Smooth muscle cell (in vitro differentiated cells): Measurements from ENCODE around the gene HBD. TPM values are rescaled to one million over a fixed set of nuclear protein-coding genes. Genes with fewer than 3 reads are reported as not detected.

Source experiments
- DNase-seq: peaks from one replicate; lab custom pipeline; 2025; ENCODE audit not compliant: unreplicated experiment; lab: John Stamatoyannopoulos, UW
- H2AFZ ChIP-seq: fragments of 200-600 bp; sonication (generic); 2 replicates; pipeline ENCODE4 v1.6.0; 2016; ENCODE audit warnings: antibody characterized with exemption, low read depth, mild to moderate bottlenecking
- H3F3A ChIP-seq: fragments of 200-600 bp; sonication (generic); 2 replicates; pipeline ENCODE4 v1.6.0; 2017; ENCODE audit warnings: antibody characterized with exemption, low read depth
- H3K27ac ChIP-seq: fragments of 200-600 bp; sonication (generic); 2 replicates; pipeline ENCODE4 v1.5.1; 2016; ENCODE audit warnings: low read depth, mild to moderate bottlenecking
- H3K27me3 ChIP-seq: fragments of 200-600 bp; sonication (generic); 2 replicates; pipeline ENCODE4 v1.6.1; 2016; ENCODE audit warnings: low read depth, mild to moderate bottlenecking
- H3K36me3 ChIP-seq: fragments of 200-600 bp; sonication (generic); 2 replicates; pipeline ENCODE4 v1.5.1; 2016; ENCODE audit warnings: low read depth
- H3K4me1 ChIP-seq: fragments of 200-600 bp; sonication (generic); 2 replicates; pipeline ENCODE4 v1.5.1; 2016; ENCODE audit warnings: low read depth
- H3K4me2 ChIP-seq: fragments of 200-600 bp; sonication (generic); 2 replicates; pipeline ENCODE4 v1.6.0; 2016; ENCODE audit warnings: mild to moderate bottlenecking
- H3K4me3 ChIP-seq: fragments of 200-600 bp; sonication (generic); 2 replicates; pipeline ENCODE4 v1.5.1; 2016; ENCODE audit warnings: mild to moderate bottlenecking
- H3K79me2 ChIP-seq: fragments of 200-600 bp; sonication (generic); 2 replicates; pipeline ENCODE4 v1.6.0; 2016; ENCODE audit warnings: low read depth, mild to moderate bottlenecking
- H3K9ac ChIP-seq: fragments of 200-600 bp; sonication (generic); 2 replicates; pipeline ENCODE4 v1.6.0; 2016; ENCODE audit warnings: low read depth
- H3K9me3 ChIP-seq: fragments of 200-600 bp; sonication (generic); replicated peaks from 2 replicates; pipeline ENCODE4 v1.5.1; 2016; ENCODE audit warnings: low read depth
- H4K20me1 ChIP-seq: fragments of 200-600 bp; sonication (generic); 2 replicates; pipeline ENCODE4 v1.6.0; 2016; ENCODE audit warnings: low read depth
- CTCF ChIP-seq: fragments of 200-600 bp; sonication (generic); IDR thresholded peaks from 2 replicates; pipeline ENCODE4 v1.5.1; 2017; ENCODE audit warnings: borderline replicate concordance, mild to moderate bottlenecking, antibody characterized with exemption; ENCODE audit not compliant: insufficient read depth, poor library complexity, severe bottlenecking
- WGBS: methylation state at CpG from one replicate; pipeline ENCODE4 v1.1.7; 2016; ENCODE audit warnings: low lambda C conversion rate; 5-methylcytosine and 5-hydroxymethylcytosine counted together
- polyA plus RNA-seq: library from polyadenylated mRNA; unstranded; fragments of >200 nt; fragmentation: Nextera tagmentation; extraction: Ambion mirVana; gene quantifications from 2 replicates; pipeline ENCODE4 v1.2.1, GENCODE V29; 2016
- total RNA-seq: library from RNA; depleted of rRNA; stranded (reverse); fragments of >200 nt; gene quantifications from 2 replicates; pipeline ENCODE4 v1.2.3, GENCODE V29; 2014

The HBD gene
- total RNA-seq (not detected in 2 replicates), polyA plus RNA-seq (not detected in 2 replicates)

GRCh38 chr11:5234381-5234834 is at the start of gene HBD:
HBD (minus strand) TSS chr11:5234483; CDS start chr11:5234433, 50 bp downstream.
- no peaks in the 10 kb centered on the region for H3K27me3 ChIP-seq
- H3F3A ChIP-seq = no peaks in the 10 kb centered on the region
- no peak within 1 kb of the TSS for H3K4me2 ChIP-seq
- H3K4me1 ChIP-seq = no peaks in the 10 kb centered on the region
- no peaks in the 10 kb centered on the region for H3K9me3 ChIP-seq
- DNase-seq = no peak
- H3K27ac ChIP-seq = no peak within 1 kb of the TSS
- no peaks in the 10 kb centered on the region for H4K20me1 ChIP-seq
- H3K36me3 ChIP-seq = no peaks in the 10 kb centered on the region
- WGBS = 78% methylated on average over 2 of the region's 2 CpGs
- H3K79me2 ChIP-seq = no peaks in the 10 kb centered on the region
- no peak for TF ChIP-seq CTCF
- no peak within 1 kb of the TSS for H3K4me3 ChIP-seq
- no peak within 1 kb of the TSS for H3K9ac ChIP-seq
- H2AFZ ChIP-seq = no peak within 1 kb of the TSS

- Histone ChIP-seq H3K27me3 (no peaks in the 10 kb centered on the region), H3K9me3 (no peaks in the 10 kb centered on the region), H3K36me3 (no peaks in the 10 kb centered on the region), H3K4me1 (no peaks in the 10 kb centered on the region), H3F3A (no peaks in the 10 kb centered on the region), H3K79me2 (no peaks in the 10 kb centered on the region), H3K27ac (no peak overlapping the region), H2AFZ (no peak overlapping the region), H4K20me1 (no peaks in the 10 kb centered on the region), H3K9ac (no peak overlapping the region), H3K4me3 (no peak overlapping the region), H3K4me2 (no peak overlapping the region)
- DNase-seq = no peak
- 88% methylated on average over 1 of the region's 1 CpG for WGBS
- TF ChIP-seq CTCF = no peak
Measured at GRCh38 chr11:5283882-5284281, 49.6 kb upstream of the HBD start.

- no peaks in the 10 kb centered on the region for H3K9me3 ChIP-seq
- H3K36me3 ChIP-seq = no peaks in the 10 kb centered on the region
- no peak for DNase-seq
- H4K20me1 ChIP-seq = no peaks in the 10 kb centered on the region
- no peak overlapping the region for H3K9ac ChIP-seq
- WGBS = 95% methylated on average over 3 of the region's 3 CpGs
- no peaks in the 10 kb centered on the region for H3F3A ChIP-seq
- no peak overlapping the region for H2AFZ ChIP-seq
- no peaks in the 10 kb centered on the region for H3K27me3 ChIP-seq
- no peaks in the 10 kb centered on the region for H3K4me1 ChIP-seq
- no peak for TF ChIP-seq CTCF
- H3K4me3 ChIP-seq = no peak overlapping the region
- H3K27ac ChIP-seq = no peak overlapping the region
- H3K4me2 ChIP-seq = no peak overlapping the region
- H3K79me2 ChIP-seq = no peaks in the 10 kb centered on the region
Measured at GRCh38 chr11:5283086-5283485, 48.8 kb upstream of the HBD start.

- Histone ChIP-seq H3K27me3 (no peaks in the 10 kb centered on the region), H3K4me3 (no peak overlapping the region), H3K9ac (no peak overlapping the region), H3K79me2 (no peaks in the 10 kb centered on the region), H3K4me1 (no peaks in the 10 kb centered on the region), H3F3A (no peaks in the 10 kb centered on the region), H2AFZ (no peak overlapping the region), H4K20me1 (no peaks in the 10 kb centered on the region), H3K36me3 (no peaks in the 10 kb centered on the region), H3K4me2 (no peak overlapping the region), H3K27ac (no peak overlapping the region), H3K9me3 (no peaks in the 10 kb centered on the region)
- no peak for DNase-seq
- no peak for TF ChIP-seq CTCF
- 95% methylated on average over 2 of the region's 2 CpGs for WGBS
Measured at GRCh38 chr11:5282628-5283027, 48.3 kb upstream of the HBD start.
